PC-9 (cell line): Measurements from ENCODE around the gene ANKS6. TPM values are rescaled to one million over a fixed set of nuclear protein-coding genes. Genes with fewer than 3 reads are reported as not detected.
A peak's percentile ranks its signal among the peaks of the same experiment; 100 is the strongest.

ENCODE experiments used
- BruUV-seq: library from RNA; stranded (reverse); fragments of 400-500 nt; replicated peaks from 2 replicates; lab custom pipeline; 2021; lab: Mats Ljungman, UMichigan
- CTCF ChIA-PET: fragments of 300-600 bp; sonication (Branson Sonifier 250); formaldehyde crosslinking; loops from one replicate; lab custom pipeline; 2022; ENCODE audit warnings: antibody characterized with exemption; lab: Charles Lee
- POLR2A ChIA-PET: fragments of 300-600 bp; sonication (Branson Sonifier 250); formaldehyde crosslinking; loops from one replicate; lab custom pipeline; 2022; ENCODE audit warnings: antibody characterized with exemption; ENCODE audit not compliant: unreplicated experiment; lab: Charles Lee
- DNase-seq, 2 experiments: peaks; one replicate each; pipeline versions ENCODE4 v3.0.0 to v3.0.0-alpha.2; 2015 to 2022; ENCODE audit warnings: mixed read lengths in 1 of 2
- H2AFZ ChIP-seq: fragments of 200-600 bp; sonication (generic); 2 replicates; pipeline ENCODE4 v1.8.1; 2017; ENCODE audit warnings: antibody characterized with exemption
- H3F3A ChIP-seq: fragments of 200-600 bp; sonication (generic); 2 replicates; pipeline ENCODE4 v1.8.1; 2017; ENCODE audit warnings: antibody characterized with exemption, mild to moderate bottlenecking, low read depth; ENCODE audit not compliant: insufficient read depth
- H3K27ac ChIP-seq: fragments of 200-600 bp; sonication (generic); 2 replicates; pipeline ENCODE4 v1.6.1; 2016; ENCODE audit warnings: mixed run types
- H3K27me3 ChIP-seq: fragments of 200-600 bp; sonication (generic); 2 replicates; pipeline ENCODE4 v1.6.1; 2016; ENCODE audit warnings: low read depth, mixed run types; ENCODE audit not compliant: insufficient read depth
- H3K36me3 ChIP-seq: fragments of 200-600 bp; sonication (generic); 2 replicates; pipeline ENCODE4 v1.6.1; 2016; ENCODE audit warnings: low read depth, mixed run types
- H3K4me1 ChIP-seq: fragments of 200-600 bp; sonication (generic); replicated peaks from 2 replicates; pipeline ENCODE4 v1.6.1; 2016; ENCODE audit warnings: mixed run types; ENCODE audit not compliant: insufficient read depth
- H3K4me2 ChIP-seq: fragments of 200-600 bp; sonication (generic); 2 replicates; pipeline ENCODE4 v1.6.1; 2017; ENCODE audit warnings: mixed run types
- H3K4me3 ChIP-seq: fragments of 200-600 bp; sonication (generic); 2 replicates; pipeline ENCODE4 v1.6.1; 2016; ENCODE audit warnings: mixed run types
- H3K79me2 ChIP-seq: fragments of 200-600 bp; sonication (generic); 2 replicates; pipeline ENCODE4 v1.6.1; 2017; ENCODE audit warnings: low read depth, mixed run types
- H3K9me2 ChIP-seq: fragments of 200-600 bp; sonication (generic); 2 replicates; pipeline ENCODE4 v1.8.1; 2017; ENCODE audit warnings: mild to moderate bottlenecking; ENCODE audit not compliant: insufficient read depth
- H3K9me3 ChIP-seq: fragments of 200-600 bp; sonication (generic); 2 replicates; pipeline ENCODE4 v1.8.1; 2016; ENCODE audit warnings: low read depth; ENCODE audit not compliant: insufficient read depth
- H4K20me1 ChIP-seq: fragments of 200-600 bp; sonication (generic); 2 replicates; pipeline ENCODE4 v1.8.1; 2017; ENCODE audit not compliant: insufficient read depth
- CTCF ChIP-seq: fragments of 200-600 bp; sonication (generic); conservative IDR thresholded peaks from 2 replicates; pipeline ENCODE4 v1.6.1; 2017; ENCODE audit warnings: mixed run types, antibody characterized with exemption, mild to moderate bottlenecking, moderate library complexity
- EZH2 ChIP-seq: fragments of 200-600 bp; sonication (generic); IDR thresholded peaks from 2 replicates; pipeline ENCODE4 v1.8.0; 2017; ENCODE audit warnings: antibody characterized with exemption, low read depth
- intact Hi-C: fragments of 100-400 bp; cut with micrococcal nuclease; formaldehyde crosslinking; loops from one replicate; pipeline ENCODE4 v1.10.0; 2022; ENCODE audit not compliant: unreplicated experiment
- total RNA-seq: library from RNA; stranded (reverse); gene quantifications from 2 replicates; pipeline ENCODE4 v1.2.3, GENCODE V29; 2021

Gene ANKS6
- total RNA-seq, 1 experiment from 2014 or later = 74.7 TPM

- intact Hi-C loops = no loop called here
- Histone ChIP-seq H3F3A (peaks cover 6% of the 10 kb centered on the region), H3K27me3 (no peaks in the 10 kb centered on the region), H3K4me3 (no peak overlapping the region), H3K4me2 (no peak overlapping the region), H4K20me1 (no peaks in the 10 kb centered on the region), H3K36me3 (peaks cover 44% of the 10 kb centered on the region), H3K9me3 (no peaks in the 10 kb centered on the region), H3K27ac (no peak overlapping the region), H2AFZ (no peak overlapping the region), H3K79me2 (no peaks in the 10 kb centered on the region), H3K4me1 (peaks cover 13% of the 10 kb centered on the region; the same call in 1 of the 2 replicates), H3K9me2 (no peaks in the 10 kb centered on the region)
- DNase-seq = no peak
- CTCF ChIA-PET = interaction anchor here (1.2 kb wide), 1 partner anchor 9 kb away, joined by 7 read pairs; no protein-coding TSS in a partner anchor
- no TSS peak for BruUV-seq
- POLR2A ChIA-PET = interaction anchor here (0.6 kb wide), 1 partner anchor 686 kb away, joined by 4 read pairs; no protein-coding TSS in a partner anchor
- no peak for TF ChIP-seq CTCF
- TF ChIP-seq EZH2 = no peak
Measured at GRCh38 chr9:98766586-98766985, 29.8 kb downstream of the ANKS6 start.

DNA sequence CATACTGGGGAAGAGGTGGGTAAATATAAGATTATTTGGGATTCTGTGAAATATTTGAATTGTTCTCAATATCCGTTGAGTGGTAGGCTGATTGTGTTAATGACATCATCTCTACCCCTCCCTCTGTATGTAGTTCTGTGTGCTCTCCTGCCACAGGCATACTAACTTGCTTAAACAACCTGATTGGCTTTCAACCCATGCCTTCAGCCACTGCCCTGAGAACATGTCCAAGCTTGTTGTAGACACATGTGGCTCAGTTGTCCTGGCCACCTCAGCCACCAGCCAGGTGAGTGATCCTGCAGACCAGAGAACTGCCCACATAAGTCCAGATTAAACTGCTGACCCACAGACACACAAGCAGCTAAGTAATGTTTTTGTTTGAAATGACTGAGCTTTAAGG lies 31.1 kb downstream of the ANKS6 start:
- no peak overlapping the region for H3K4me3 ChIP-seq
- no peak overlapping the region for H3K4me2 ChIP-seq
- H3K27ac ChIP-seq = no peak overlapping the region
- ChIA-PET POLR2A (no interaction called here), CTCF (interaction anchor here (1.2 kb wide), 1 partner anchor 10 kb away, joined by 7 read pairs; no protein-coding TSS in a partner anchor)
- no peaks in the 10 kb centered on the region for H3K9me2 ChIP-seq
- TF ChIP-seq CTCF = no peak
- TF ChIP-seq EZH2 = no peak
- intact Hi-C loops = no loop called here
- H3K4me1 ChIP-seq = peaks cover 13% of the 10 kb centered on the region; the same call in 1 of the 2 replicates
- H3F3A ChIP-seq = peaks cover 6% of the 10 kb centered on the region
- BruUV-seq = no TSS peak
- H3K36me3 ChIP-seq = peaks cover 50% of the 10 kb centered on the region
- no peaks in the 10 kb centered on the region for H3K79me2 ChIP-seq
- H2AFZ ChIP-seq = no peak overlapping the region
- no peaks in the 10 kb centered on the region for H3K9me3 ChIP-seq
- DNase-seq = no peak
- H4K20me1 ChIP-seq = no peaks in the 10 kb centered on the region
- no peaks in the 10 kb centered on the region for H3K27me3 ChIP-seq

GRCh38 chr9:98763986-98764745 lies 32.2 kb downstream of the ANKS6 start:
- Histone ChIP-seq H2AFZ (no peak overlapping the region), H3K9me3 (no peaks in the 10 kb centered on the region), H4K20me1 (no peaks in the 10 kb centered on the region), H3K79me2 (no peaks in the 10 kb centered on the region), H3K4me1 (peaks cover 13% of the 10 kb centered on the region; the same call in 1 of the 2 replicates), H3K36me3 (peaks cover 50% of the 10 kb centered on the region), H3K27me3 (no peaks in the 10 kb centered on the region), H3K4me3 (no peak overlapping the region), H3K27ac (0 out of 2 replicates have a peak overlapping the region, but pooled peaks have one; percentile 3), H3F3A (peaks cover 6% of the 10 kb centered on the region), H3K4me2 (no peak overlapping the region), H3K9me2 (no peaks in the 10 kb centered on the region)
- DNase-seq = peak in 1 of 2 experiments; percentile 39
- no TSS peak for BruUV-seq
- intact Hi-C loops = no loop called here
- ChIA-PET POLR2A (no interaction called here), CTCF (no interaction called here)
- no peak for TF ChIP-seq CTCF
- TF ChIP-seq EZH2 = no peak
